ENCODE measurements around the gene FAM163A.

- TF ChIP-seq CTCF (IDR thresholded peaks at IDR 0.05) (no peak), POLR2A (IDR thresholded peaks at IDR 0.05) (no peak)
These were observed 74.7 kb downstream of the FAM163A start for GRCh38 chr1:179817789-179818188.

Data from prostate gland (tissue), 2 donors.